ENCODE data around the gene C18orf32.

GRCh38 chr18:49432602-49433001 lies 54.4 kb downstream of the C18orf32 start:
- no peak for TF ChIP-seq CTCF (IDR thresholded peaks at IDR 0.05; ENCODE audit: low read length)
- TF ChIP-seq EZH2 (optimal IDR thresholded peaks at IDR 0.05; ENCODE audit: low read depth, low read length), result no peak
- no peak for TF ChIP-seq EZH2phosphoT487 (IDR thresholded peaks at IDR 0.05; ENCODE audit: low read length)

All from MM.1S (cell line).